Measurements from ENCODE around the gene LDLRAD4.

GRCh38 chr18:13271302-13271911, 52.8 kb downstream of the LDLRAD4 start:
- no peak for TF ChIP-seq REST (IDR thresholded peaks at IDR 0.05; ENCODE audit: insufficient replicate concordance, low read depth)
- TF ChIP-seq CTCF (IDR thresholded peaks at IDR 0.05; ENCODE audit: insufficient read depth, low read length): no peak

Measured in HL-60 (cell line).